ENCODE measurements around the gene TBC1D22A. TPM values are rescaled to one million over a fixed set of nuclear protein-coding genes. Genes with fewer than 3 reads are reported as not detected.

TBC1D22A gene
- total and polyA plus RNA-seq, 10 of the 15 experiments (the other 5 are each of a cell fraction or from before 2014, with no cell fraction given) = 0.63 to 44.7 (median 27.4) TPM

DNA sequence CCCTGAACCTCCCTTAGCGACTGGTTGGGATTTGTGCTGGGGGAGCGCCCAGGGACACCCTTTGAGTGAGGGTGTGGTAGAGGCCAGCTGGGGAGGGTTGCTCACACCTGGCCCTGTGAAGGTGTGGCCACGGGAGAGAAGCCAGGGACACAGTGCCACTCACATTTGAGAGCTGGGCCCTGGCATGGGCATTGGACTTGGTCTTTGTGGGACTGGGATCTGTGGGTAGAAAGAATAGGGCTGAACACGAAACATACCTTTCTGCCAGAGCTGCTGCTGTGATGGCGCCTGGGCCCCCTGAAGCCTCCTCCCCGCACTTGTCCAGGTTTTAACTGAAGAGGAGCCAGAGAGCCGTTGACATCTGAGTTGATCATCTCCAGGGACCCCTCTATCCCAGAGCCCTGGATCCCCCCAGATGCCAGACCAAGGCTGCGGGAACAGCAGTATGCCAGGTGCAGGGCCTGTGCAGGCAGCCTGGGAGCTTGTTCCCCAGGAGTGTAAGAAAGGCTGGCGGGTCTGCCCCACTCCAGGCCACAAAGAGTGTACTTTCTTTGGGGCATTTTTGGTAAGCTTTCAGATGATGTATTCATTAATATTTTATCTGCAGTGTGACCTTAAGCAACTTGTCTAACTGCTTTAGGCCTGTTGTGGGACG, 284.1 kb downstream of the TBC1D22A start:
- TF ChIP-seq, protein P1, sequence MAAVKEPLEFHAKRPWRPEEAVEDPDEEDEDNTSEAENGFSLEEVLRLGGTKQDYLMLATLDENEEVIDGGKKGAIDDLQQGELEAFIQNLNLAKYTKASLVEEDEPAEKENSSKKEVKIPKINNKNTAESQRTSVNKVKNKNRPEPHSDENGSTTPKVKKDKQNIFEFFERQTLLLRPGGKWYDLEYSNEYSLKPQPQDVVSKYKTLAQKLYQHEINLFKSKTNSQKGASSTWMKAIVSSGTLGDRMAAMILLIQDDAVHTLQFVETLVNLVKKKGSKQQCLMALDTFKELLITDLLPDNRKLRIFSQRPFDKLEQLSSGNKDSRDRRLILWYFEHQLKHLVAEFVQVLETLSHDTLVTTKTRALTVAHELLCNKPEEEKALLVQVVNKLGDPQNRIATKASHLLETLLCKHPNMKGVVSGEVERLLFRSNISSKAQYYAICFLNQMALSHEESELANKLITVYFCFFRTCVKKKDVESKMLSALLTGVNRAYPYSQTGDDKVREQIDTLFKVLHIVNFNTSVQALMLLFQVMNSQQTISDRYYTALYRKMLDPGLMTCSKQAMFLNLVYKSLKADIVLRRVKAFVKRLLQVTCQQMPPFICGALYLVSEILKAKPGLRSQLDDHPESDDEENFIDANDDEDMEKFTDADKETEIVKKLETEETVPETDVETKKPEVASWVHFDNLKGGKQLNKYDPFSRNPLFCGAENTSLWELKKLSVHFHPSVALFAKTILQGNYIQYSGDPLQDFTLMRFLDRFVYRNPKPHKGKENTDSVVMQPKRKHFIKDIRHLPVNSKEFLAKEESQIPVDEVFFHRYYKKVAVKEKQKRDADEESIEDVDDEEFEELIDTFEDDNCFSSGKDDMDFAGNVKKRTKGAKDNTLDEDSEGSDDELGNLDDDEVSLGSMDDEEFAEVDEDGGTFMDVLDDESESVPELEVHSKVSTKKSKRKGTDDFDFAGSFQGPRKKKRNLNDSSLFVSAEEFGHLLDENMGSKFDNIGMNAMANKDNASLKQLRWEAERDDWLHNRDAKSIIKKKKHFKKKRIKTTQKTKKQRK (IDR thresholded peaks at IDR 0.05; ENCODE audit: low read depth, low read length) = no peak
- TF ChIP-seq SKIL (IDR thresholded peaks at IDR 0.05; ENCODE audit: low read depth, poor library complexity, severe bottlenecking) (no peak), ZNF24 (IDR thresholded peaks at IDR 0.05) (no peak), KDM1A (IDR thresholded peaks at IDR 0.05; ENCODE audit: borderline replicate concordance) (no peak), CHD4 (IDR thresholded peaks at IDR 0.05) (no peak), ASH2L (IDR thresholded peaks at IDR 0.05; ENCODE audit: borderline replicate concordance, low read depth) (no peak), MTA3 (IDR thresholded peaks at IDR 0.05; ENCODE audit: borderline replicate concordance, low read length) (no peak), CBX5 (IDR thresholded peaks at IDR 0.05; ENCODE audit: low read depth) (no peak), ELK1 (IDR thresholded peaks at IDR 0.05; ENCODE audit: low read depth, low read length) (no peak), RFX5 (IDR thresholded peaks at IDR 0.05; ENCODE audit: low read depth, low read length) (no peak), SMAD5 (IDR thresholded peaks at IDR 0.05; ENCODE audit: low read depth) (no peak)
- FAIRE-seq (no peak), ATAC-seq (no peak), DNase-seq (ENCODE audit: low read depth, low spot score) (no peak)
- RAD21 ChIA-PET (ENCODE audit: unreplicated experiment) = no interaction called here
- intact Hi-C loops (cut with micrococcal nuclease; ENCODE audit: unreplicated experiment) = no loop called here
- SMC1A ChIA-PET (ENCODE audit: uncharacterized antibody, unreplicated experiment) = no interaction called here
- H3K4me1 ChIP-seq (ENCODE audit: control insufficient read depth, insufficient read depth, low read length) = peaks cover 15% of the 10 kb centered on the region
- POLR2A ChIA-PET = no interaction called here
- H3K27ac ChIP-seq (ENCODE audit: control insufficient read depth, insufficient read depth) = no peak overlapping the region
- CTCF ChIA-PET = no interaction called here
- no peak overlapping the region for H3K4me2 ChIP-seq (ENCODE audit: control insufficient read depth, insufficient read depth)
- BruUV-seq (replicated peaks) = no TSS peak
- no peaks in the 10 kb centered on the region for H3K9me3 ChIP-seq (replicated peaks; ENCODE audit: control insufficient read depth, insufficient read depth, low read length)
- no peaks in the 10 kb centered on the region for H3K79me2 ChIP-seq (ENCODE audit: control insufficient read depth, insufficient read depth, low read length)
- no peak overlapping the region for H2AFZ ChIP-seq (ENCODE audit: control insufficient read depth, low read depth, low read length)
- H3K9ac ChIP-seq (ENCODE audit: control insufficient read depth, insufficient read depth, low read length) = no peak overlapping the region
- in situ Hi-C loops (cut with MboI) = no loop called here
- no peak overlapping the region for H3K4me3 ChIP-seq
- H3K36me3 ChIP-seq (ENCODE audit: control insufficient read depth in 2 of 2, insufficient read depth in 2 of 2, low read length in 1 of 2) = no peaks in the 10 kb centered on the region; a peak in 2 of 4 replicates
- H4K20me1 ChIP-seq (ENCODE audit: control insufficient read depth, insufficient read depth) = no peaks in the 10 kb centered on the region
- H3K27me3 ChIP-seq (replicated peaks in 1 of 2; ENCODE audit: control insufficient read depth in 2 of 2, insufficient read depth in 2 of 2, low read length in 1 of 2) = no peaks in the 10 kb centered on the region
- WGBS (ENCODE audit: insufficient coverage, insufficient replicate concordance, low lambda C conversion rate, missing lambda C conversion rate) = 79% methylated on average over 10 of the region's 10 CpGs

Measured in GM12878 (cell line).